Activated CD4-positive, alpha-beta T cell treated with anti-CD3 and anti-CD28 coated beads for 24 hours (primary cell): Measurements from ENCODE around the gene ODC1.
"Not testable (repeated sequence)": the region's sequence is repeated elsewhere in the genome, so short reads cannot be mapped to it uniquely, and the experiment has no call there.

ENCODE experiments used
- DNase-seq, 2 donors: peaks; one replicate each; pipeline ENCODE4 v3.0.0-alpha.2; 2020; ENCODE audit warnings: low read depth in 2 of 2

Gene ODC1

DNA sequence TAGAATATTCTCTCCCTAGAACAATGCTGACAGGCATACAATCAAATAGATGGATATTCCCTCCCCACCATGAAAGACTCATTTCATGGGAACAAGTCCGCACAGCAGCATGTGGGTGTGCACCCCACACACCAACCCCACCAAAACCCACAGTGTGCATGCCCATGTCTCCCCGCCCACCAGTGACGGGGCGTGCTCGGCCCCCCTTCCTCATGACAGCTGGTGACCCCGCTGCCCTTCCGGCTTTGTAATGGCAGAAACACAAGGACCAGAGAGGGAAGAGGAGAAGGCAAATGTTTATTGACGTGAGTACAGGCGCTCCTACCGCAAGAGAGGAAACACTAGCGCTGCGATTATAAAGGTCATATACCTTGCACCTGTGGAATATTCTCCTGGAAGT, 30.8 kb upstream of the ODC1 start:
- DNase-seq = no peak

DNA sequence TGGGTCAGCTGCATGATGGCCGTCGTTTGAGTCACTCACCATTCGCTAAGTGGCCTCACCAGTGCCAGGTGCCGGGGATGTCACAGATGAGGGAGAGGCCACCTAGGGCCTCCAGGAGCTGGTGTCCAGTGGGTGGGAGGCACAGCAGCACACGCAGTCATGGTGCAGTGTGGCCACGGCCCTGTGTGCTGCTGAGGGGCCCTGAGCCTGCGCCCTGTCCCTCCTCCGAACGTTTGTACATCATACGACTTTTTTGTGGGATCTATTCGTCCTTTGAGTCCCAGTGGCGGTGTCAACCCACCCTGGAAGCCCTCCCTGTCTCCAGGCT, 30.1 kb upstream of the ODC1 start:
- no peak for DNase-seq

DNA sequence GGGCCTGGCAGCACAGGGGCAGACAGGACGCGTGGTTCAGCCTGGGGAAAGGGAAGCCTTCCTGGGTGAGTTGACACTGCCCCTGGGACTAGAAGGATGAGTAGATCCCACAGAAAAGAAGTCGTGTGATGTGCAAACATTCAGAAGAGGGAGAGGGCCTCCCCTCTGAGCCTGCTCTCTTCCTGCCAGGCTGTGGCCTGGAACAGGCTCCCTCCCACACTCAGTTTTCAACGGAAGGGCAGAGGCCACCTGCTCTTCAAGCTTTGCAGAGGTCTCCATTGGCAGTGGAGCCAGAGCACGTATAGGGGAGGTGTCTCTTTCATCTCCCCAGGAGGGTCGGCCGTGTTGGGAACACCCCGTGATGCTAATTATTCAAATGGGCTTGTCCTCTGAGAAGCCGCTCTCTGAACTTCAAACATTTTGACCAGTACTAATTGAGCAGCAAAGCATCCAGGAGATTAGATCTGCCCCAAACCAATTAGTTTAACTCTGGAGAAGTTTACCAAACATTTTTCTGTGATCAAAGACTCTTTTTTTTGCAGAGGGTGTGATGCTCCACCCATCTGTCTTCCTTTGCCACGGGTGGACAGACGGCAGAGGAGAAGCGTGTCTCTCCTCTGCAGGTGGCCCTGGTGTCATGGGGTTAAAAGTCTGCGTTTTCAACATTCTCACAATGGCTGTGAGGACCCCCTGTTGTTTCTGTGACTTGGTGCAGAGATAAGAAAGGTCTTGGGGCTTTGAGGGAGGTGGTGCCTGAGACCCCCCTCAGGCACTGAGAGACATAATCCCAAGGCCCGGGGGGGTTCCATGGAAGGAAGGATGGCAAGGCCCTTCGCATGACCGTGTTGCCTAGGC, 29.5 kb upstream of the ODC1 start:
- DNase-seq = peak in 1 of 2 donors; percentile 6

DNA sequence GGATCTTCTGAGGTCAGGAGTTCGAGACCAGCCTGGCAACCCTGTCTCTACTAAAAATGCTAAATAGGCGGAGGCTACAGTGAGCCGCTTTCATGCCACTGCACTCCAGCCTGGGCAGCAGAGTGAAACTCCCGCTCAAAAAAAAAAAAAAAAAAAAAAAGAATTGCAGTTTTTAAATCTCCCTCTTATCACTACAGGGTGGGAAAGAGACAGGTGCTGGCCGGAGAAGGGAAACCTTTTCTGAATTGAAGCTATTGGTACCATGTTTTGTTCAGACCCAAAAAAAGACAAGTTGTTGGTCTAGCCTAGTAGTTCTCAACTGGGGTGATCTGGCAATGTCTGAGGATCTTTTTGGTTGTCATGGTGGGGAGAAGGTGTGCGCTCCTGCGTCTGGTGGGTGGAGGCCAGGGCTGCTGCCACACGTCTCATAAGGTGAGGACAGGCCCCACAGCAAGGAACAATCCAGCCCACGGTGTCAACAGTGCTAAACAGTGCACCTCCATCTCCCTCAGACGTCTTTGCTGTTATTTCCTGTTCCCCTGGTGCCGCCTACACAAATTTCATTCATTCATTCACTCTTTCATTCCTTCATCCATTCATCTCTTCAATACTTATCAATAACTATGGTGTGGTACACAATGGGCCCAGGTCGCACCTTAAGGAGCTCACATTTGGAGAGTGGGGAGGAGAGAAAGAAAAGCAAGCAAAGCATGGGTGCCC, 28.8 kb upstream of the ODC1 start:
- no peak for DNase-seq

DNA sequence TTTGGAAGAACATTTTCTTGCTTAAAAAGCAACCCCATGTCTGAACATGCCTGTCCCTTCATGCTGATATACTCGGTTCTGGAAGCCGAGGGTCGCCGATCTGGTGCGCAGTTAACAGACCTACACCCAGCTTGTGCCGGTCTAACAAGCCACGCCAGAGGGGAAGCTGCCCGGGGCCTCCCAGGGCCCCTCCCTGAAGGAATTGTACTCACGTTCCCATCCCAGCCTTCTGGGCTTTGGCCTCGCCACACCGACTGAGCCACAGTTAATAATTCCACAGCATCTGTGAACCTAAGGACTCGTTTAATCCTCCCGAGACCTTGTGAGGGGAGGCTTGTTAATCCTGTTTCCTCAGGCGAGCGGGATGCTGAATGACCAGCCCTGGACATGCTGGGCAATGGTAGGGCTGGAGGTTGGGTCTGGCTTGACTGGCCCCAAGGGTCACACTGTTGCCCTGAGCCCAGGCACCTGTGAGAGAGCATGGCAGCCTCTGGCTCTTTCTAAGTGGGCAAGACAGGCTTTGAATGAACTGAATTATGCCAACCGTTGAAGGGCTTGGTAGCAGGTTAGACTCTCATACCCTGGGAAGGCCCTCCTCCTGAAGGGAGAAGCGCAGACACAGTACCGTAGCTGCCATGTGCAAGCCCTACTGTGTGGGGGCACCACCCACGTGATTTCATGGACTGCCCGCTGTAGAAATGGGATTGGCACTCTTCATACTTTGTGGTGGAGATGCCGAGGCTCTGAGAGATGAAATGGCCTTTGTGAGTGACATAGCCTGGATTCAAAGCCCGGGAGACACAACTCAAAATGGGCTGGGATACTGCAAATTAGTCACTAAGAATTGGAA, 27.9 kb upstream of the ODC1 start:
- DNase-seq = no peak

DNA sequence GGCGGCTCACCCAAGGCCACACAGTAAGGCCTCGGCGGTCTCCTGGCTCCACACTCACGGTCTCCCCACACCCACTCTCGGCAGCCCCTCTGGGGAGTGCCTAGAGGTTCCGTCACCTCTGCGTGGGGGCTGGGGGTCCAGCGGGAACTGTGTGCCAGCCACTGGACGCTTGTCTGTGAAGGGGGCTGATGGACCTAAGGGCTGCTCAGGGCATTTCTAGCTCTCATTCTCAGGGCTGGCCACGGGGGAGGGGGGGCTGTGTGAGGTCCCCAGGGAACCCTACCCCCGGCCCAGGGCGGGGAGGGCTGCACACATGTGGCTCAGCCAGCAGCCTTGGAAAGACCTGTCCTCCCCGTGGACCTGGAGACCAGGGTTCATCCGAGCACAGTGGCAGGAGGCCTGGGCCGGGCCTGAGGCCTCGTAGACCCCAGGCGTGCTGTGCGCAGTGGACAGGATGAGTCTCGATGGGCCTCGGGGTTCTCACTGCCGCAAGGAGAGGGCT, 27.1 kb upstream of the ODC1 start:
- no peak for DNase-seq

DNA sequence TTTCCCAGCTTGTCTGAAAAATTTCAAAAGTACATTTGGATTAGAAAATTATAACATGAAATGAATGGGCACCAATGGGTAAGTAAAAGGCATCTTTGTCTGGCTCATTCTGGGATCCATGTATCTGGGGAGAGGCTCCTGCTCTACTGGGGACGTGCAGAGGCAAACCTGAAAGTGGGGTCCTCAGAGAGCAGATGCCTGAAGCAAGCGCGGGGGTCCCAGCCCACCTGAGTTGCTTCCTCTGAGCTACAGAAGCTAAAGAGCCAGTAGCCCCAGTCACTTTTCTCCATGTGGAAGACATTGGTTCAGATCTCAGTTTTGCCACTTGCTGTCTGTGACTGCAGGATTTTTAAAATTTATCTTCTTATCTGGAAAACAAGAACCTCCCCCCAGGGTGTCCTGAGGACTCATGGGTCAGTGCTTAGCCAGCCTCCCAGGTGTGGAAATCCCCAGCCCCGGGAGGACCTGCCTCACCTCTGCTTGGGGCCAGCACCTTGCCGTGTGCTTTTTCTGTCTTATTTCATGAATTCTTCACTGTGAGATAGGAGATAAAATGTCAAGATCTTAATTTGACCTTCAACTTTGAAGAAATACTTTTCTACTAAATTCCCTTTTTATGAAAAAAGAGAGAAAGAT, 25.1 kb upstream of the ODC1 start:
- DNase-seq = no peak

DNA sequence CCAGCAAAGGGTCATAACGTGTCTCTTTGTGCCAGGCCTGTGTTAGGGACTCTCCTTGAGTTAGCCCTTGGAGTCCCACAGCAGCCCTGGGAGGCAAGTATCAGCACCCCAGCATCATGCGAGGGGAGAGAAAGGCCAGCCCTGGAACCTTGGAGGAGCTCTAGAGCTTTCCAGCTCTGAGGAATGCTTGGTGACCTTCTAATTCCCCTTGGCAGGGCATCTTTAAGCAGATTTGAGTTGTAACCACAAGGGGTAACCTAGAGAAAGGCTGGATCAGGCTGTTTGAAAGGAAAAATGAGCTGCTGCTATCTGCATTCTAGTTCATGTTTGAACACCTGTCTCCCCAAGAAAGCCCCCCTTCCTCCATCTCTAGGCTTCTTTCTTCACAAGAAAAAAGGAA, 23.8 kb upstream of the ODC1 start:
- no peak for DNase-seq

DNA sequence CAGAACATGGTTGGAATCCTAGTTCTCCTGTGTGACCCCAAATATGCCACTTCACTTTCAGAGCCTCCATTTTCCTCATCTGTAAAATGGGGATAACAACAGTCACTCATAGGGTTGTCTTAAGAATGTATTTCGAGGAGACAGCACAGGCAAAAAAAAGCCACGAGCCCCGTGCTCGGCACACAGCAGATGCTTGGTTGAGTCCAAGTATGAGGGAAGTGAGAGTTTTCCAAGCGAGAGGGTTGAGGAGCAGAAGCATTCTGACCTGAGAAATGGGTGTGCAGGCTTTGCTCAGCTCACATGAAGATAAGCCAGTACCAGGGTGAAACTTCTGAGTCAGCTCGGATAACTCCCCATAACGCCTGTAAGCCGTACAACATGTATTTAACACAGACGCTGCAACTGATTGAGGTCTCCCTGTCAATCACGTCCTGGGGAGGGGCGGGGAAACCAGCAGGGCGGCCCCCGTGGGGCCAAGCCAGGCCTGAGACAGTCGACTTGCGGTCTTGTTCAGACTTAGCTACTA, 23.0 kb upstream of the ODC1 start:
- no peak for DNase-seq

DNA sequence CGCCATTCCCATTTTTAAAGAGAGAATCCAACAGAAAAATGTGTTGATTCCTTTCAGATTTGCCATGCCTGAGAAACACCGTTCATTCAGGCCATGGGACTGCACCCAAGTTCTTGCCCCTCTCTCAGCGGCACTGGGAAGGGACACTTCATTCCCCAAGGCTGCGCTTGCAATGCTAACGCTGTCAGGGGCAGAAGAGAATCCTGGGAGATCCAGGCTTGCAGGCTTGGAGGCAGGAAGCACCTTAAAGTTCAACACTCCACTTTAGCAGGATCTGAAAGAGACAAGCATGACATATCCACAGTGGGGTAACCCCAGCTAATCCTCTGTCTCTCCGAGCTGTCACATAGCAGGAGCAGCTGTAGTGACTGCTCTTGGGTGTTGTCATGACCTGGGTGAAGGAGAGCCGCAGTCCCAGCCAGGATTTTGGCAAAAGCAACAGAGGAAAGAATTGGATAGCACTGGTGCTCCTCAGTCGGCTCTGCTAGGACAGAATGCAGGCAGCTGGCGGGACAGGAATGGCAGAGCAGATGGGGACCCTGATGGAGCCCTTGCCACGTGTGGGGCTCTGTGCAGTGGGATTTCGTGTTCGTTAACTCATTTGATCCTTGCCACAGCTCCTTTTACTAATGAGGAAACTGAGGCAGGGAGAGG, 22.0 kb upstream of the ODC1 start:
- DNase-seq = no peak

DNA sequence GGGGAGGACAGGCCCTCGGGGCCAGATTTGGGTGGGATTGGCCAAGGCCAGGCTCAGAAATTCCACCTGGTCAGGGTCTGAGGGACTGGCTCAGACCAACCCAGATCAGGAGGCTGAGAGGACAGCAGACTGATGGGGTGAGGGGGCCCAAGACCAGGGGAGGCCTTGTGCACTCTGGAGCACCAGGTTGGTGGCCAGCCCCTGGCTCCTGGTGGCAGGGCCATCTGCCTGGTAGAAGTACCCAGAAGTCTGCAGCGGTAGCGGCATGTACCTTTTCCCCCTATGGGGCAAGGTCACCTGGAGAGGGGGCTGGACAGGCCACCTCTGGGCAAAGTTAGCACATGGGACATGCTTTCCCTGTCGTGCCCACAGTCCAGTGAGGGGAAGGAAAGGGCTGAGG, 21.2 kb upstream of the ODC1 start:
- no peak for DNase-seq

DNA sequence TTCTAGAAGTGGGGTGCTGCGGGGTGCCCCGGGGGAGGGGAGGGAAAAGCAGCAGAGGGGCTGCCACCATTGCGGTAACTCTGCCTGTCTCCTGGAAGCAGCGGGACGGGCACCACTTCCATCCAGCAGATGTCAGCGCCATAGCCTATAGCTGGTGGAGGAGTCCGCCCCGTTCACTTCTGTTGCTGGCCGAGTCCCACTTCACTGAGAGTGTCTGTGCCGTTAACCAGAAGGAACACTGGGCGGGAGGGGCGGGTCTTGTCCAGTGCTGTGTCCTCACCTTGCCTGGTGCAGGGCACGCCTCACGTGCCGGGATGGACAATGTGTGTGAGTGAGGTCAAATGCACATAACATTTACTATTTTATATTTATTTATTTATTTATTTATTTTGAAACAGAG, 19.3 kb upstream of the ODC1 start:
- no peak for DNase-seq

DNA sequence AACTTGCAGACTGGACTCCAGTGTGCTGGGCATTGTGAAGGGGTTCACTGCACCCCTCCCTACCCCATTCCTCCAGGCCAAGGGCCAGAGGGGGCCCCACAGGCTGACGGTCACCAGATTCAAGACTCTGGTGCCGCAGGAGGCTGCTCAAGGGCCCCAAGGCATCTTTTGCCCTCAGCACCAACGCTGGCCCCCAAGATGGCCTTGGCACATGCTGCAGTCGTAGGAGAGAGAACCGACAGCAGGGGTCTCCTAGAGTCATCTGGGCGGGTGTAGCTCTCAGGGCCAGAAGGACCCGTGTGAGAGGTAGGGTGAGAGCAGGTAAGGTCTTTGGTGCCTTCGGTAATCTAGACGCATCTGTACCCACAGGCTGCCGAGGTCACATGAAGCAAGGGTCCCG, 18.7 kb upstream of the ODC1 start:
- no peak for DNase-seq

DNA sequence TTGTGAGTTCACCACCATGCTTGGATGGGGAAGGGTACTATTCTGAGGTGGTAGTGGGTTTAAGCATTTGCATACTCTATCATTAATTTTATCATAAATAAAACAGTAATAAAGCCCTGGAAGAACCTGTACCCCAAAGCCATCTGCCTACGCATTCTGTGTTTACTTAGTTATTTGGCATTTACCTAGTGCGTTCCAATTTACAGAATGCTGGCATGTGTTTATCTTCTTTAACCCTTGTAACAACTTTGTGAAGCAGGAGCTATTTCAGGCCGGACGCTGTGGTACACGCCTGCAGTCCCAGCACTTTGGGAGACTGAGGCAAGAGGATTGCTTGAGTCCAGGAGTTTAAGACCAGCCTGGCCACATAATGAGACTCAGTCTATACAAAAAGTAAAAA, 17.8 kb upstream of the ODC1 start:
- DNase-seq = no peak

DNA sequence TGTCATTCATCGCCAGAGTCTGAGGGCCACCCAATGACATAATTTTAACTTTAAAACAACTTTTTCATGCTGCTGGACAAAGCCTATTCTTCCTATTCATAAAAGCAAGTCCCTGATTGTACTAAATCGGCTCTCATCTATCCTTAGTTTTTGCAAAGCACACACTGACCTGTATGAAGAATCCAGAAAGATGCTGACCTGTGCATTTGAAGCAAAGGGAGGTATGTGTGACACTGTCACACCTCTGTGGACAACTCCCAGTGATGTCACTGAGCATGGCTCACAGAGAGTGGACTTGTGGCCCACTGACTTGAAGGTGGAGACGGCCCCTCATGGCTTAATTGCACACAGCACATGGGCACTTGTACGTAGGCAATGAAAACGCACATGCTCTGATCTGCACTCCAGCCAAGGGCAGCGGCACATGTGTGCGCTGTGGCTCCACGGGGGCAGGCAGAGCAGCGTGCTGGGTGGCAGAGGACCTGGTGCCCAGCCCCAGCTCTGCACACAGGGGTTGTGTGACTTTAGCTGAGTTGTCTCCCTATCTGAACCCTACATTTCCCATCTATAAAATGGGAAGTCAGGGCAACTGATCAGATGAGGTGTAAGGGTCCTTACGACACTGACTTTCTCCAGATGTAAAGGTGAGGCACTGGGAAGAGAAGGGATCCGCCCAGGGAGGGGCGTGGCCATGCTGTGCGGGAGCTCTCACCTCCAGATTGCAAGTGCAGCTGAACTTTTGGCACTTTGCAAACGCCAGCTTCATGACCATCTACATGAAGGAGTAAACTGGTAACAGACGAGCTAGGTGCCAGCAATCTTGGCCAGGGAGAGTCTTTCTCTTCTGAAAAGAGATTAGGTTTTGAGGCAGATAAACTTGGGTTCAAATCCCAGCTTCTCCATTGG, 14.3 kb upstream of the ODC1 start:
- no peak for DNase-seq

DNA sequence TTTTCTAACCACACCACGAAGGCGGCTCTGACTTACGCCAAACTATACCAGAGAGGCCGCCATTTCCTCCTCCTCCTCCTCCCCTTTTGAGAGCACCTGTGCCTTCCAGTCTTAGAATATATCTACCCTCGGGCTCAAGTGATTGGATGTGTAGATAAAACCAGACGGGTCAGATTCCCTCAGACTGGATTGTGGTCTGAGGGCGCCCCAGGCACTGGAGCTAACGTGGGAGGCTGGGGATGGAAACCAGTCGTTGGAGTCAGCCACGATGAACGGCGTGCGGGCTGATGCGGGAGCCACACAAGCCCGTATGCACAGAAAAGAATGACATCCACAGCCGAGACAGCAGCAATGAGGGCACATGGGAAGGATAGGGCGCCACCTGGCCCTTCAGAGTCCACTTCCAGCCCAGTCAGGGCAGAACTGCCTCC, 12.3 kb upstream of the ODC1 start:
- DNase-seq = no peak

DNA sequence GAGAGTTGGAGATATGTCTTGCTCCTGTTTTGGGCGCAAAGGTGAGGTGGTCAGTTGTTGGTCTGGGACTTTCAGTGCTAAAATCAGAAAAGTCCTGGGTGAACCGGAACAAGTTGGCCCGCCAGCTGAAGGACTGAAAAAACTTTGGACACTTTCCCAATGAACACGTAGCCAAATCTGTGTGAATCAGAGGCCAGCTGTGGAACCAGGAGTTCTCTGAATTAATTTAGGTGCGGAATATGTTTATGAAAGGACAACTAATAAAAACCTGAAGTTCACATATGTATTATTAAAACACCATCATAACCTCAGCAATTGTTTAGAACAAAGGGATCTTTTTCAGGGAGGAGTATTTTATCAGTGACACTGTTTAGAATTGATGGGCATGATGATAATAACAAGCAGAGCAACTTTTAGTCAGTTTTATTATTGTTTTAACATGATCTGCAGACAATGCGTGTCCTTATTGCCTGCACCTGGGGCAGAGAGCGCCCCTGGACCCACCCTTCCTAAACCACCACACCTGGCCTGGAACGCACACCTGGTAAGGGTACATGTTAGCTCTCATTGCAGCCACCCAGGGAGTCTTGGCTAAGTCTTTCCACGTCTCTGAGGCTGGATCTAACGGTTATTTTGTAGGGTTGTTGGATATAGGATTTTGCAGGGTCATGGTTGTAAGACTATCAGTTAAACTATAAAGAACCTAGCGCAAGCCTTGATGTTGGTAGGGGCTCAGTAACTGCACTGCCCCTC, 9.9 kb upstream of the ODC1 start:
- DNase-seq = no peak

DNA sequence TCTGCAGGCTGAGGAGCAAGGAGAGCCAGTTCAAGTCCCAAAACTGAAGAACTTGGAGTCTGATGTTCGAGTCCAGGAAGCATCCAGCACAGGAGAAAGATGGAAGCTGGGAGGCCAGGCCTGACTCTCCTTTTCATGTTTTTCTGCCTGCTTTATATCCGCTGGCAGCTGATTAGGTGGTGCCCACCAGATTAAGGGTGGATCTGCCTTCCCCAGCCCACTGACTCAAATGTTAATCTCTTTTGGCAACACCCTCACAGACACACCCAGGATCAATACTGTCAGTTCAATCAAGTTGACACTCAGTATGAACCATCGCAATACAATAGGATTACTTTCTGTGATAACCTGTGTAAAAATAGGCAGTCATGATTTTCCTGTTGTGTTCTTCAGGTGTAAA, 9.1 kb upstream of the ODC1 start:
- not testable (repeated sequence) for DNase-seq

DNA sequence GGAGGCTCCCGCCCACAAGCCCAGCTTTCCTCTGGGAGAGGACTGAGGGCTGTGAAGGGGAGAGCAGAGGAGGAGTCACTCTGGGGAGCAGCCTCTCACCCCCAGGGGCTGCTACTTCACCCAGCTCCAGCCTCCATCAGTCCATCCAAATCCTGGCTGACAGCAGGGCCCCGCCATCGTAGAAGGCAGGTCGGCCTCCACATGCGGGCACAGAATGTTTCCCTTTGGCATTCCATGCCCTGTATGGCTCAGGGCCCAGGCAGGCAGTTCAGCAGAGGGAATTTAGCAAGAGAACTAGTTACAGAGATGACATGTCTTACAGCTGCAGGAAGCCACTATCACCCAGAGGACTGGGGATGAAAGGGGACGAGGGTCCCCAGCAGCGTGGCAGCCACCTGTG, 6.4 kb upstream of the ODC1 start:
- no peak for DNase-seq
